ENCODE measurements around the gene RSPH9.

DNA sequence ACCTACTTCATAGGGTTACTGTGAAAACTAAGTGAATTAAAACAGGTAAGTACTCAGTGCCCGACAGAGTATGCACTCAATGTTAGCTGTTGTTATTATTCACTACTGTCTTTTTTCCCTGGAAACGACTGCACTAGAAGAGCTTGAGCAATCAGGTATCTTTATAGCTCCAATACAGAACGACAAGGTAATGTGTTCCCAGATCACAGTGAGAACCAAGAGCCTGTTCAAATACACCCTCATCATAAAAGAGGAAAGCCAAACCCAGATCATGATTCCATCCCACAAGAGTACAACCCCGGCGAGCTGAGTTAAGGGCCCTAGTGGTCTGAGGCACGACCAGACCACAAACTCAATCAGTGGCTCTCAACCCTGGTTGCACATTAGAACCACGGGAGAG, 32.9 kb downstream of the RSPH9 start:
- TF ChIP-seq CTCF (IDR thresholded peaks at IDR 0.05; ENCODE audit: low read depth, low read length) (no peak), POLR2A (IDR thresholded peaks at IDR 0.05; ENCODE audit: extremely low read depth, insufficient read length) (no peak), MYC (IDR thresholded peaks at IDR 0.05; ENCODE audit: low read depth, low read length) (no peak), MAX (IDR thresholded peaks at IDR 0.05; ENCODE audit: low read depth, low read length) (no peak)
